ENCODE data around the gene EXTL1. TPM values are rescaled to one million over a fixed set of nuclear protein-coding genes. Genes with fewer than 3 reads are reported as not detected.
A peak's percentile ranks its signal among the peaks of the same experiment; 100 is the strongest.

The EXTL1 gene
- total and polyA plus RNA-seq, 2 donors (not counting 3 experiments of a cell fraction or from before 2014, with no cell fraction given): not detected

DNA sequence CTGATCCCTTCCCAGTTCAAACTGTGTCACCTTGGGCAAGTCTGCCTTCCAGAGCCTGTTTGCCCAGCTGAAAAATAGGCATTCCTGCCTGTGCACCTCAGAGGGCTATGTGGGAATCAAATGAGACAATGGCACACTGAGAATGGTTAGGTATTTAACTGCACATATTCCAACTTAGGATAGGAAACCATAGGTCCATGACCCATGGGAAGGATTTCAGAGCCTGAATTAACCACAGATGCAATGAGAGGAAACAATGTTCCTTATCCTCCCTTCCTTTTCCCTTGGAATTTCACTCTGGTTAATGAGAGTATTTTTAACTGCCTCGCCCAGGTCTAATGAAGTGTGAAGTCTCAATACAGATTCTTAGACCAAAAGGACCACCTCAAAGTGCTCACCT is 36.4 kb upstream of the EXTL1 start:
- Histone ChIP-seq H3K27ac (ENCODE audit: insufficient read depth, low read depth, low read length) (no peak overlapping the region), H3K79me2 (ENCODE audit: control insufficient read depth, insufficient read depth, low read length) (no peaks in the 10 kb centered on the region), H2AFZ (ENCODE audit: low read depth, low read length) (no peak overlapping the region), H3K4me3 (replicated peaks in 1 of 3; ENCODE audit: insufficient read depth in 1 of 3, low read depth in 1 of 3, low read length in 3 of 3) (no peak overlapping the region), H3K4me1 (ENCODE audit: control insufficient read depth, extremely low read depth, insufficient read depth, low read length) (no peaks in the 10 kb centered on the region), H3K9me3 (replicated peaks; ENCODE audit: control insufficient read depth, insufficient read depth, low read length) (no peaks in the 10 kb centered on the region), H3K36me3 (ENCODE audit: control insufficient read depth in 2 of 2, extremely low read depth in 1 of 2, insufficient read depth in 2 of 2, low read length in 2 of 2) (peaks cover 0 to 6% of the 10 kb centered on the region in 2 experiments), H3K4me2 (ENCODE audit: insufficient read depth, low read length) (no peak overlapping the region), H3K27me3 (ENCODE audit: control insufficient read depth in 2 of 2, insufficient read depth in 2 of 2, low read length in 2 of 2) (no peaks in the 10 kb centered on the region), H3K9ac (replicated peaks; ENCODE audit: extremely low read depth, insufficient read depth, low read length) (no peak overlapping the region), H3K9me1 (replicated peaks; ENCODE audit: control insufficient read depth, extremely low read depth, insufficient read depth, low read length) (no peaks in the 10 kb centered on the region), H4K20me1 (replicated peaks; ENCODE audit: control insufficient read depth, extremely low read depth, insufficient read depth, low read length) (no peaks in the 10 kb centered on the region)
- dilution Hi-C loops (cut with MboI; ENCODE audit: extremely low pct_ligation_motif_present, low sequenced_read_pairs): loop anchor here (25.0 kb wide), 1 partner anchor 98 kb away; the partner anchor contains the start of gene PAQR7
- DNase-seq (ENCODE audit: low read depth, low spot score) (peak; percentile 18), FAIRE-seq (no peak)
- BruUV-seq (replicated peaks): no TSS peak
- CTCF ChIA-PET: interaction anchor here (0.8 kb wide), 1 partner anchor 90 kb away, joined by 3 read pairs; no protein-coding TSS in a partner anchor
- POLR2A ChIA-PET: no interaction called here
- TF ChIP-seq MAX (IDR thresholded peaks at IDR 0.05; ENCODE audit: insufficient read depth, insufficient read length) (no peak), POLR2AphosphoS5 (IDR thresholded peaks at IDR 0.05; ENCODE audit: insufficient read depth, low read depth, low read length) (no peak)
- intact Hi-C loops (cut with micrococcal nuclease): no loop called here

DNA sequence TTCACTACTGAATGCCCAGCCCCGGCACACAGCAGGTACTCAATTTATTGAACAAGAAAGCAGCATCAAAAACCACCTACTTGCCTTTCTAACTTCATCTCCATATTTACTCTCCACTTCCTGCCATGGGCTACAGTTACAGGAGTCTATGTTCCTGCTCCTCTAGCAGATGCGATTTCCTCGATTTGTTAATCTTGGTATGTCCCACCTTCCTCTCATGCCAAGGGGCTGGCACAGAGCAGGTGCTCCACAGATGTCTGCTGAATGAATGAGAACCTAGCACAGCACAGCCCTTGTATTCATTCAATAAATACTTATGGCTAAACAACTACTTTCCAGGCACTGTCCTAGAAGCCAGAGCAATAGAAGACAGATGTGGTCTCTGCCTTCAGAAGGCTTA is 35.9 kb upstream of the EXTL1 start:
- BruUV-seq (replicated peaks): no TSS peak
- Histone ChIP-seq H3K27ac (ENCODE audit: insufficient read depth, low read depth, low read length) (no peak overlapping the region), H3K36me3 (ENCODE audit: control insufficient read depth in 2 of 2, extremely low read depth in 1 of 2, insufficient read depth in 2 of 2, low read length in 2 of 2) (peaks cover 0 to 6% of the 10 kb centered on the region in 2 experiments), H3K9me3 (replicated peaks; ENCODE audit: control insufficient read depth, insufficient read depth, low read length) (no peaks in the 10 kb centered on the region), H3K79me2 (ENCODE audit: control insufficient read depth, insufficient read depth, low read length) (no peaks in the 10 kb centered on the region), H3K4me3 (replicated peaks in 1 of 3; ENCODE audit: insufficient read depth in 1 of 3, low read depth in 1 of 3, low read length in 3 of 3) (no peak overlapping the region), H3K4me1 (ENCODE audit: control insufficient read depth, extremely low read depth, insufficient read depth, low read length) (no peaks in the 10 kb centered on the region), H3K9me1 (replicated peaks; ENCODE audit: control insufficient read depth, extremely low read depth, insufficient read depth, low read length) (no peaks in the 10 kb centered on the region), H3K27me3 (ENCODE audit: control insufficient read depth in 2 of 2, insufficient read depth in 2 of 2, low read length in 2 of 2) (no peaks in the 10 kb centered on the region), H4K20me1 (replicated peaks; ENCODE audit: control insufficient read depth, extremely low read depth, insufficient read depth, low read length) (no peaks in the 10 kb centered on the region), H3K9ac (replicated peaks; ENCODE audit: extremely low read depth, insufficient read depth, low read length) (no peak overlapping the region), H3K4me2 (ENCODE audit: insufficient read depth, low read length) (no peak overlapping the region), H2AFZ (ENCODE audit: low read depth, low read length) (no peak overlapping the region)
- DNase-seq (ENCODE audit: low read depth, low spot score) (no peak), FAIRE-seq (no peak)
- ChIA-PET CTCF (interaction anchor here (0.8 to 5.2 kb wide), 3 partner anchors 12 to 90 kb away, joined by 3 to 26 read pairs (median 15); partner anchors contain the start of gene PAFAH2), POLR2A (no interaction called here)
- TF ChIP-seq JUN (IDR thresholded peaks at IDR 0.05; ENCODE audit: borderline replicate concordance, insufficient read depth, insufficient read length, low read depth) (no peak), MYC (IDR thresholded peaks at IDR 0.05; ENCODE audit: low read depth, low read length) (no peak), GATA2 (IDR thresholded peaks at IDR 0.05; ENCODE audit: insufficient read depth, insufficient read length, low read depth, low read length) (no peak), FOS (IDR thresholded peaks at IDR 0.05; ENCODE audit: borderline replicate concordance, insufficient read depth, low read length) (no peak), MAX (IDR thresholded peaks at IDR 0.05; ENCODE audit: insufficient read depth, insufficient read length) (no peak), CTCF (IDR thresholded peaks at IDR 0.05; ENCODE audit: extremely low read depth in 1 of 2, insufficient read depth in 1 of 2, low read depth in 1 of 2, low read length in 2 of 2) (no peak), EZH2 (IDR thresholded peaks at IDR 0.05; ENCODE audit: borderline replicate concordance, low read depth, low read length, severe bottlenecking) (no peak), POLR2A (IDR thresholded peaks at IDR 0.05; ENCODE audit: low read depth, low read length) (no peak)
- intact Hi-C loops (cut with micrococcal nuclease): no loop called here
- dilution Hi-C loops (cut with MboI; ENCODE audit: extremely low pct_ligation_motif_present, low sequenced_read_pairs): loop anchor here (25.0 kb wide), 1 partner anchor 98 kb away; the partner anchor contains the start of gene PAQR7
